ENCODE results near the gene C4orf36. TPM values are rescaled to one million over a fixed set of nuclear protein-coding genes. Genes with fewer than 3 reads are reported as not detected.

The C4orf36 gene
- total and polyA plus RNA-seq, 2 of the 8 experiments (the other 6 are each of a cell fraction or from before 2014, with no cell fraction given), result 1.2 to 1.5 TPM

GRCh38 chr4:86853209-86853608, 39.0 kb downstream of the C4orf36 start (continued):
- TF ChIP-seq USF2 (IDR thresholded peaks at IDR 0.05; ENCODE audit: low read length), result no peak
- TF ChIP-seq GTF2F1 (IDR thresholded peaks at IDR 0.05; ENCODE audit: borderline replicate concordance, low read depth, low read length), result no peak
- TF ChIP-seq CTCF (IDR thresholded peaks at IDR 0.05; ENCODE audit: control extremely low read depth in 1 of 3, insufficient read depth in 1 of 3, low read depth in 1 of 3, low read length in 3 of 3), result no peak
- no peak for TF ChIP-seq POU5F1 (IDR thresholded peaks at IDR 0.05; ENCODE audit: low read depth, low read length)
- TF ChIP-seq RNF2 (IDR thresholded peaks at IDR 0.05; ENCODE audit: borderline replicate concordance, low read depth, low read length, missing control alignments, poor library complexity, severe bottlenecking), result no peak
- no peak for TF ChIP-seq CTBP2 (IDR thresholded peaks at IDR 0.05; ENCODE audit: borderline replicate concordance, insufficient read depth, insufficient read length, low read length)
- TF ChIP-seq MAFK (IDR thresholded peaks at IDR 0.05; ENCODE audit: low read depth, low read length), result no peak

All from H1 (cell line).